ENCODE results near the gene SPRY1. TPM values are rescaled to one million over a fixed set of nuclear protein-coding genes. Genes with fewer than 3 reads are reported as not detected.

SPRY1 gene
- total RNA-seq, 2 donors from 2014 or later: 67.5 to 90.2 TPM

DNA sequence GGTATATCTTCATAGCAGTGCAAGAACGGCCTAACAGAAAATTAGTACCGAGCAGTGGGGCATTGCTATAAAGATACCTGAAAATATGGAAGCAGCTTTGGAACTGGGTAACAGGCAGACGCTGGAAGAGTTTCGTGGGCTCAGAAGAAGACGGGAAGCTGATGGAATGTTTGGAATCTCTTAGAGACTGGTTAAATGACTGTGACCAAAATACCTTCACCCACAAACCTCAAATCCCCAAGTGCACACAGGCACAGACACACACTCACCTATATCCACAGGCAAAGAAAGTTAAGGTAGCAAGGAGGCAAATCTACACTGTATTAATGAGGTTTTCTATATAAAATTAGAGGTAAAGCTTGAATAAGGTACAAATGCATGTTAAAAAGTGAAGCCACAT lies 14.6 kb upstream of the SPRY1 start:
- no peaks in the 10 kb centered on the region for H3K36me3 ChIP-seq
- TF ChIP-seq POLR2A (IDR thresholded peaks at IDR 0.05): no peak
- TF ChIP-seq POLR2AphosphoS5 (IDR thresholded peaks at IDR 0.05): no peak
- TF ChIP-seq CTCF (IDR thresholded peaks at IDR 0.05): no peak
- 83% methylated on average over 5 of the region's 5 CpGs for WGBS
- H3K9me3 ChIP-seq: no peaks in the 10 kb centered on the region
- no peak for DNase-seq (ENCODE audit: low spot score)
- intact Hi-C loops (cut with DNase I): no loop called here
- peaks cover 2% of the 10 kb centered on the region for H3K4me1 ChIP-seq (replicated peaks)
- H3K27me3 ChIP-seq (replicated peaks; ENCODE audit: insufficient read depth): no peaks in the 10 kb centered on the region
- no peak overlapping the region for H3K4me3 ChIP-seq
- H3K27ac ChIP-seq: no peak overlapping the region

DNA sequence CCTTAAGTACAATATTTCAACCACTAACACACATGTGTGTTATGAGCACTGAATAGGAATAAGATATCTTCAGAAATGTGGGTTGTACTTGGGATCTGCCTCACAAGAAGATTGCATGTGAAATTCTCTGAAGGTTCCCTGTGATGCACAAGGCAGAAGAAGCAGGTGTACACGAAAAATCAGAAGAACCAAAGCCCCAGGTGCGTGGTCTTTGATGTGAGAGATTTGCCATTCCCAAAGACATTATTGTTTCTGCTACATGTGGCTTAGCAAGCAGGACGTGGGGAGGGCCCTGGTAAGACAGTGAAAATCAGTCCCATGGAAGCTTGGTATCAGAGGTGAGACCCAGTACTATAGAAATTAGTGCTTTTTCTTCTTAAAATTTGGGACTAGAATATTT lies 13.0 kb upstream of the SPRY1 start:
- no peak overlapping the region for H3K27ac ChIP-seq
- WGBS: 87% methylated on average over 3 of the region's 3 CpGs
- intact Hi-C loops (cut with DNase I): no loop called here
- peaks cover 5% of the 10 kb centered on the region for H3K4me1 ChIP-seq (replicated peaks)
- H3K4me3 ChIP-seq: no peak overlapping the region
- H3K27me3 ChIP-seq (replicated peaks; ENCODE audit: insufficient read depth): no peaks in the 10 kb centered on the region
- DNase-seq (ENCODE audit: low spot score): no peak
- TF ChIP-seq CTCF (IDR thresholded peaks at IDR 0.05): no peak
- TF ChIP-seq POLR2A (IDR thresholded peaks at IDR 0.05): no peak
- TF ChIP-seq POLR2AphosphoS5 (IDR thresholded peaks at IDR 0.05): no peak
- no peaks in the 10 kb centered on the region for H3K36me3 ChIP-seq
- H3K9me3 ChIP-seq: no peaks in the 10 kb centered on the region

- TF ChIP-seq CTCF (IDR thresholded peaks at IDR 0.05) (no peak), POLR2AphosphoS5 (IDR thresholded peaks at IDR 0.05) (peak; percentile 91)
- Histone ChIP-seq H3K4me1 (replicated peaks) (peaks cover 5% of the 10 kb centered on the region), H3K4me3 (no peak overlapping the region), H3K27ac (peak overlapping the region; percentile 41 to 64), H3K36me3 (no peaks in the 10 kb centered on the region), H3K9me3 (no peaks in the 10 kb centered on the region), H3K27me3 (replicated peaks; ENCODE audit: insufficient read depth) (no peaks in the 10 kb centered on the region)
- 15% methylated on average over 4 of the region's 4 CpGs for WGBS
- DNase-seq (ENCODE audit: low spot score): peak; percentile 74
- intact Hi-C loops (cut with DNase I): no loop called here
These were observed 10.0 kb upstream of the SPRY1 start for GRCh38 chr4:123386609-123387008.

GRCh38 chr4:123390846-123391456 lies 5.6 kb upstream of the SPRY1 start:
- Histone ChIP-seq H3K4me3 (no peak overlapping the region), H3K9me3 (no peaks in the 10 kb centered on the region), H3K4me1 (replicated peaks) (peaks cover 5% of the 10 kb centered on the region), H3K36me3 (no peaks in the 10 kb centered on the region), H3K27me3 (replicated peaks; ENCODE audit: insufficient read depth) (no peaks in the 10 kb centered on the region), H3K27ac (no peak overlapping the region)
- WGBS: 65% methylated on average over 3 of the region's 3 CpGs
- intact Hi-C loops (cut with DNase I): loop anchor here (10.0 kb wide), 1 partner anchor 286 kb away; no protein-coding TSS in a partner anchor
- DNase-seq (ENCODE audit: low spot score): no peak
- TF ChIP-seq CTCF (IDR thresholded peaks at IDR 0.05) (peak in 3 of 4 experiments; percentile 34 to 54 (median 47)), POLR2AphosphoS5 (IDR thresholded peaks at IDR 0.05) (no peak), POLR2A (IDR thresholded peaks at IDR 0.05) (no peak)

DNA sequence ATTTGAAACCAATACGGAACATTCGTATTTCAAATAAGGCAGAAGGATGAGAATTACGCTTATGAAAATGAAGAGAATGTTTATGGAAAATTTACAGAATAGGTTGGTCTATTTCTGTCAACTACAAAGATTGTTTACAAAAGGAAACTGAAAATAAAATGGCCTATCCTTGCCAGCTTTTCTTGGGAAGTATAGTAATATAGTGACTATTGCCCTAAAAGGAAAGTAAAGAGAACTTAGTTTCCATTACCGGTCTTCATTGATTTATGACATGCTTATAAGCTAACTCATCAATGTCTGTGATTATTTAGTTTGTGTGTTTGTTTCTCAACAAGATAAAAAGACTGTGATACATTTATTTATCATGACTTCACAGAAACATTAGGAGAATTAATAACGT lies 2.9 kb upstream of the SPRY1 start:
- Histone ChIP-seq H3K4me1 (replicated peaks) (no peaks in the 10 kb centered on the region), H3K9me3 (no peaks in the 10 kb centered on the region), H3K36me3 (no peaks in the 10 kb centered on the region), H3K4me3 (no peak overlapping the region), H3K27me3 (replicated peaks; ENCODE audit: insufficient read depth) (no peaks in the 10 kb centered on the region), H3K27ac (no peak overlapping the region)
- no peak for DNase-seq (ENCODE audit: low spot score)
- TF ChIP-seq POLR2A (IDR thresholded peaks at IDR 0.05) (no peak), CTCF (IDR thresholded peaks at IDR 0.05) (no peak), POLR2AphosphoS5 (IDR thresholded peaks at IDR 0.05) (no peak)
- WGBS: 84% methylated on average over 5 of the region's 5 CpGs
- intact Hi-C loops (cut with DNase I): loop anchor here (10.0 kb wide), 1 partner anchor 289 kb away; no protein-coding TSS in a partner anchor
